ENCODE measurements around the gene CALR3. TPM values are rescaled to one million over a fixed set of nuclear protein-coding genes. Genes with fewer than 3 reads are reported as not detected.

CALR3 gene
- total and polyA plus RNA-seq, 4 donors = 0.05 to 0.08 TPM; not detected in 2

DNA sequence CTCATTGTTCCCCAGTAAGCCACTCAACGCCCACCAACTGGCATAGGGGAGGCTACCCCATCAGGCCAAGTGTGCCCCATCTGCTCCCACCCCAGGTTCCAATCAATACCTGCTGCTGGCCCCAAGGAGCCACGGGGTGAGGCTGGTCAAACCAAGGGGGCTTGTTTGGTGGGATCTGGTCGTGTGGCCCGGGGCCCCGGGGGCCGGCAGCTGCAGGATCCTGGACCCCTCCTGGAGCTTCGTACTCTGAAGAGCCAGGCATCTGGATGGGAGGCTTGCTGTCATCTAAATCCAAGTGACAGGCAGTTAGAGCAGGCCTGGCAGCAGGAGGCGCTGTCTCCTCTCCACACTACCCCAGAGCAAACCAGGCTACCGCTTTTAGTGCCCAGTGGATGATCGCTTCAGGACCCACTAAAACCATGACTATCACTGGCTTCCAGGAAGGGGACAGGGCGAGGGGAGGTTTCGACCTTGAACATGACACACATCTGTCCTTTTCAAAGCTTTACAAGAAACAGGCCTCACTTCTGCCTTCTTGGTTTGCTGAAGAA is 32.1 kb upstream of the CALR3 start (continued):
- TF ChIP-seq, protein P1, sequence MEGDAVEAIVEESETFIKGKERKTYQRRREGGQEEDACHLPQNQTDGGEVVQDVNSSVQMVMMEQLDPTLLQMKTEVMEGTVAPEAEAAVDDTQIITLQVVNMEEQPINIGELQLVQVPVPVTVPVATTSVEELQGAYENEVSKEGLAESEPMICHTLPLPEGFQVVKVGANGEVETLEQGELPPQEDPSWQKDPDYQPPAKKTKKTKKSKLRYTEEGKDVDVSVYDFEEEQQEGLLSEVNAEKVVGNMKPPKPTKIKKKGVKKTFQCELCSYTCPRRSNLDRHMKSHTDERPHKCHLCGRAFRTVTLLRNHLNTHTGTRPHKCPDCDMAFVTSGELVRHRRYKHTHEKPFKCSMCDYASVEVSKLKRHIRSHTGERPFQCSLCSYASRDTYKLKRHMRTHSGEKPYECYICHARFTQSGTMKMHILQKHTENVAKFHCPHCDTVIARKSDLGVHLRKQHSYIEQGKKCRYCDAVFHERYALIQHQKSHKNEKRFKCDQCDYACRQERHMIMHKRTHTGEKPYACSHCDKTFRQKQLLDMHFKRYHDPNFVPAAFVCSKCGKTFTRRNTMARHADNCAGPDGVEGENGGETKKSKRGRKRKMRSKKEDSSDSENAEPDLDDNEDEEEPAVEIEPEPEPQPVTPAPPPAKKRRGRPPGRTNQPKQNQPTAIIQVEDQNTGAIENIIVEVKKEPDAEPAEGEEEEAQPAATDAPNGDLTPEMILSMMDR (IDR thresholded peaks at IDR 0.05; ENCODE audit: low read depth, low read length, missing input control) = peak; percentile 23
- no peak for TF ChIP-seq SP1 (IDR thresholded peaks at IDR 0.05)
- TF ChIP-seq, protein P2, sequence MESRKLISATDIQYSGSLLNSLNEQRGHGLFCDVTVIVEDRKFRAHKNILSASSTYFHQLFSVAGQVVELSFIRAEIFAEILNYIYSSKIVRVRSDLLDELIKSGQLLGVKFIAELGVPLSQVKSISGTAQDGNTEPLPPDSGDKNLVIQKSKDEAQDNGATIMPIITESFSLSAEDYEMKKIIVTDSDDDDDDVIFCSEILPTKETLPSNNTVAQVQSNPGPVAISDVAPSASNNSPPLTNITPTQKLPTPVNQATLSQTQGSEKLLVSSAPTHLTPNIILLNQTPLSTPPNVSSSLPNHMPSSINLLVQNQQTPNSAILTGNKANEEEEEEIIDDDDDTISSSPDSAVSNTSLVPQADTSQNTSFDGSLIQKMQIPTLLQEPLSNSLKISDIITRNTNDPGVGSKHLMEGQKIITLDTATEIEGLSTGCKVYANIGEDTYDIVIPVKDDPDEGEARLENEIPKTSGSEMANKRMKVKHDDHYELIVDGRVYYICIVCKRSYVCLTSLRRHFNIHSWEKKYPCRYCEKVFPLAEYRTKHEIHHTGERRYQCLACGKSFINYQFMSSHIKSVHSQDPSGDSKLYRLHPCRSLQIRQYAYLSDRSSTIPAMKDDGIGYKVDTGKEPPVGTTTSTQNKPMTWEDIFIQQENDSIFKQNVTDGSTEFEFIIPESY (IDR thresholded peaks at IDR 0.05) = no peak

DNA sequence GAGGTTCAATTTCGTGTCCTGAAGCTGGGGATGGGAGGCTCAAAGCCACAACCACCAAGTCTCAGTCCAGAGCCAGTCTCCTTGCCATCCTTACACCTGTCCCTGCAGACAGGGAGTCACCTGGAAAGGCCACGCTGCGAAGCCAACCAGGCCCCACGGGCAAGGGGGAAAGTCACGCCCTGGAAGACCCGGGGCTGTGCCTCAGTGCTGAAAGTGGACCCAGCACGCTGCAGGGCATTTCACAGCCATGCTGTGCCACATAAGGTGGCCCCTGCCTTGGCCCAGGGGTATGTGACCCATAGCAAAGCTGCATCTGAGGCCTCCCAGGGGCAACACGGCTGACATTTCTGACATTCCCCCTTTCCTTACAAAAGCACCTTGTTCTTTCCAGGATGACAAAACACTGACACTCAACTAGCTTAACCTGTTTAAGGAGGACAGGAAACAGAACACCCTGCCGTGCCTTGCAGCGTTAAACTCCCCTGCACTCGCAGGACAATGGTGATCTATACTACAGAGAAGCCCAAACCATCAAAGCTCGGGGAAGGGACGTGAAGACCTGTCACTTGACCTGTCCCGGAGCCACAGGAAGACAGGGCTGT is 31.5 kb upstream of the CALR3 start:
- DNase-seq (ENCODE audit: low spot score) = no peak
- no peak for TF ChIP-seq RAD21 (IDR thresholded peaks at IDR 0.05)
- no peak for TF ChIP-seq MAX (IDR thresholded peaks at IDR 0.05)
- TF ChIP-seq, protein P3, sequence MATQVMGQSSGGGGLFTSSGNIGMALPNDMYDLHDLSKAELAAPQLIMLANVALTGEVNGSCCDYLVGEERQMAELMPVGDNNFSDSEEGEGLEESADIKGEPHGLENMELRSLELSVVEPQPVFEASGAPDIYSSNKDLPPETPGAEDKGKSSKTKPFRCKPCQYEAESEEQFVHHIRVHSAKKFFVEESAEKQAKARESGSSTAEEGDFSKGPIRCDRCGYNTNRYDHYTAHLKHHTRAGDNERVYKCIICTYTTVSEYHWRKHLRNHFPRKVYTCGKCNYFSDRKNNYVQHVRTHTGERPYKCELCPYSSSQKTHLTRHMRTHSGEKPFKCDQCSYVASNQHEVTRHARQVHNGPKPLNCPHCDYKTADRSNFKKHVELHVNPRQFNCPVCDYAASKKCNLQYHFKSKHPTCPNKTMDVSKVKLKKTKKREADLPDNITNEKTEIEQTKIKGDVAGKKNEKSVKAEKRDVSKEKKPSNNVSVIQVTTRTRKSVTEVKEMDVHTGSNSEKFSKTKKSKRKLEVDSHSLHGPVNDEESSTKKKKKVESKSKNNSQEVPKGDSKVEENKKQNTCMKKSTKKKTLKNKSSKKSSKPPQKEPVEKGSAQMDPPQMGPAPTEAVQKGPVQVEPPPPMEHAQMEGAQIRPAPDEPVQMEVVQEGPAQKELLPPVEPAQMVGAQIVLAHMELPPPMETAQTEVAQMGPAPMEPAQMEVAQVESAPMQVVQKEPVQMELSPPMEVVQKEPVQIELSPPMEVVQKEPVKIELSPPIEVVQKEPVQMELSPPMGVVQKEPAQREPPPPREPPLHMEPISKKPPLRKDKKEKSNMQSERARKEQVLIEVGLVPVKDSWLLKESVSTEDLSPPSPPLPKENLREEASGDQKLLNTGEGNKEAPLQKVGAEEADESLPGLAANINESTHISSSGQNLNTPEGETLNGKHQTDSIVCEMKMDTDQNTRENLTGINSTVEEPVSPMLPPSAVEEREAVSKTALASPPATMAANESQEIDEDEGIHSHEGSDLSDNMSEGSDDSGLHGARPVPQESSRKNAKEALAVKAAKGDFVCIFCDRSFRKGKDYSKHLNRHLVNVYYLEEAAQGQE (IDR thresholded peaks at IDR 0.05) = no peak
- no peak for TF ChIP-seq HNF4G (IDR thresholded peaks at IDR 0.05)
- TF ChIP-seq, protein P1 (IDR thresholded peaks at IDR 0.05; ENCODE audit: low read depth, low read length, missing input control) = no peak
- no peak for TF ChIP-seq HNF4A (conservative IDR thresholded peaks at IDR 0.05)
- no peak for TF ChIP-seq RXRA (IDR thresholded peaks at IDR 0.05)
- no peak for TF ChIP-seq FOXA2 (IDR thresholded peaks at IDR 0.05)
- TF ChIP-seq, protein P4, sequence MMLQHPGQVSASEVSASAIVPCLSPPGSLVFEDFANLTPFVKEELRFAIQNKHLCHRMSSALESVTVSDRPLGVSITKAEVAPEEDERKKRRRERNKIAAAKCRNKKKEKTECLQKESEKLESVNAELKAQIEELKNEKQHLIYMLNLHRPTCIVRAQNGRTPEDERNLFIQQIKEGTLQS (IDR thresholded peaks at IDR 0.05) = no peak
- no peak for TF ChIP-seq EGR1 (IDR thresholded peaks at IDR 0.05; ENCODE audit: low read depth in 2 of 2)
- no peak for TF ChIP-seq TAF1 (conservative IDR thresholded peaks at IDR 0.05)
- TF ChIP-seq YY1 (IDR thresholded peaks at IDR 0.05) = no peak
- Histone ChIP-seq H3K27ac (ENCODE audit: low read depth in 1 of 2, low read length in 2 of 2) (no peak overlapping the region), H3K4me3 (ENCODE audit: low read depth in 1 of 3, low read length in 3 of 3) (no peak overlapping the region), H3K9me3 (ENCODE audit: control insufficient read depth in 4 of 4, low read length in 3 of 4) (no peaks in the 10 kb centered on the region), H3K36me3 (ENCODE audit: control insufficient read depth in 4 of 4, insufficient read depth in 3 of 4, low read depth in 1 of 4, low read length in 3 of 4) (peaks cover 47 to 74% (median 57%) of the 10 kb centered on the region in 4 donors), H3K4me1 (ENCODE audit: control insufficient read depth in 4 of 4, insufficient read depth in 4 of 4, low read length in 3 of 4) (peaks cover 4 to 28% (median 21%) of the 10 kb centered on the region in 4 donors), H3K9ac (ENCODE audit: low read depth in 1 of 2, low read length in 2 of 2) (no peak overlapping the region), H3K27me3 (ENCODE audit: control insufficient read depth in 4 of 4, insufficient read depth in 4 of 4, low read length in 3 of 4) (no peaks in the 10 kb centered on the region)
- 89% methylated on average over 14 of the region's 14 CpGs for WGBS
